Activated CD8-positive, alpha-beta memory T cell treated with anti-CD3 and anti-CD28 coated beads, Interleukin-2, amount 50 U/mL, for 1 hour (primary cell): ENCODE measurements around the gene COLEC12.
"Not testable (repeated sequence)": the region's sequence is repeated elsewhere in the genome, so short reads cannot be mapped to it uniquely, and the experiment has no call there.

Experiments
- DNase-seq: peaks from one replicate; pipeline ENCODE4 v3.0.0-alpha.2; 2020; ENCODE audit errors: extremely low read depth

Gene COLEC12

GRCh38 chr18:326846-327245, 173.7 kb downstream of the COLEC12 start:
- no peak for DNase-seq

DNA sequence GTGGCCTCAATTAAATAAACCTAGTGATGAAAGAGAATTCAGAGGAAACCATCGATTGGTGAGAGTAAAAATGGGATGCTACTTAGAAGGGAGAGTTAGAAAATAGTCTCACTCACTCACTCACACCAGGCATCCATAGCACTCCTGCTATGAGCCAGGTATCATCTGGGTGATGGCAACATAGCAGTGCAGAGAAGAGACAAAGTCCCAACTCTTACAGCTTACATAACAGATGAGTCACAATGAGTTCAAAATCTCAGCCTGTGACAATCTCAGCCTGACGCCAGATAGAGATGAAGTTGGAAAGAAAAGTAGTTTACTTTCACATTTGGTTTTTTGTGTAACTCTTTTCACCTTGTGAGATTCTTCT, 177.3 kb downstream of the COLEC12 start:
- no peak for DNase-seq

DNA sequence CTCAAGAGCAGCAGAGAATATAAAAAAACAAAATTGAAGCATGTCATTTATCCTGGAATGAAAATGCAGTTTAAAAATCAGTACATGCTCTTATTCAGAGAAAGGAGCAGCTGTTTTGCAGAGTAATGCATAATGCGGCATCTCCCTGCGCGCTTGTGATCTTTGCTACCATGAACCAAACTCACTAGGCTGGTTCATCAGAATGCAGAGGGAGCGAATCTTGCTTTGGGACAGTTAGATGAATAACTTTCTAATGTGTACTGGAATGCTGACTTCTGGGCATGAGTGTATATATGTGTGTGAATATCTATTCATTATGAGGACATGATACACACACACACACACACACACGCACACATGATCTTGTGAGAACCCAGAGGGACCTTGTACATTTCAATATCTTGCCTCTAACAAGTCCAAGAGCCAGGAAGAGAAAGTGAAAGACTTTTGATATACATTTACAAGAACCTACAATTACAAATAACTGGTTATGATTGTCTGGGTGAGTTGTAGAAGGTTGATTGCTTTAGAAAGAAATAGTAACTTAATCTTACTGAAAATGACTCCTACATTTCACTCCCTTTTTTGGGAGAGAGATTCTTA, 178.5 kb downstream of the COLEC12 start:
- no peak for DNase-seq

- DNase-seq: no peak
Measured at GRCh38 chr18:320155-320554, 180.3 kb downstream of the COLEC12 start.

GRCh38 chr18:319720-320119, 180.8 kb downstream of the COLEC12 start:
- DNase-seq: no peak

GRCh38 chr18:318791-319291, 181.7 kb downstream of the COLEC12 start:
- DNase-seq: no peak

DNA sequence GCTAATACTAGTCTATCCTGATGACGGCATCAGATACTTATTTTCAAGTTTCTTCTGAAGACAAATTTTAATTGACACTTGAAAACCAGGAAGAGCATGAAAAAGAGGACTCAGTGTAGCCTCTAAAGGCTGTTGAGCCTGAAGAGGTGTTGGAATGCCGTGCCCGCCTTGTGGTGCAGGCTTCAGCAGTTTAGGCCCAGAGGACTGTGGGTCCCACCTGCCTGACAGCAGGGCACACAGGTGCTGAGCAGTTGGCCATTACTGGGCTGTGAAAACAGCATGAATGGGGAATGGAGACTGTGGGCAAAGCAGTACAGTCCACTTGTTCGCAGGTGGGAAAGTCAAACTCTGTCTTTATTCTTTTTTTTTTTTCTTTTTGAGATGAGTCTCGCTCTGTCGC, 182.9 kb downstream of the COLEC12 start:
- DNase-seq: no peak

GRCh38 chr18:316393-316792, 184.1 kb downstream of the COLEC12 start:
- DNase-seq: no peak

DNA sequence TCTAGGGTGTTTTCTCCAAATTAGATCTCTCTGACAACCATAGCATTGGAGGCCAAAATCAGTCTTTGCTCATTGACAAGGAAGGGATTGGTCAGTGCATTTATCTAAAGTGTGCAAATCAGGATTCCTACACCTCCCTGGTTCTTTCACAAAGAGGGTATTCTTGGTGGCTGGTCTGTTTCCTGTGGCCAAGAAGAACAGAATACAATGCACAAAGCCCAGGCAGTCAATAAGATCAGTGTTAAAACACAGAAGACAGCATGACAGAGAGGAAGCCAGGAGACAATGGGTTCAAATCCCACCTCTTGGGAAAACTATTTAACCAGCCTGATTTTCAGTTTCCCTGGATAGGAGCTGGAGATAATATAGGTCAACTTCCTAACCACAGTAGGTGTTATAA, 186.6 kb downstream of the COLEC12 start:
- DNase-seq: no peak

DNA sequence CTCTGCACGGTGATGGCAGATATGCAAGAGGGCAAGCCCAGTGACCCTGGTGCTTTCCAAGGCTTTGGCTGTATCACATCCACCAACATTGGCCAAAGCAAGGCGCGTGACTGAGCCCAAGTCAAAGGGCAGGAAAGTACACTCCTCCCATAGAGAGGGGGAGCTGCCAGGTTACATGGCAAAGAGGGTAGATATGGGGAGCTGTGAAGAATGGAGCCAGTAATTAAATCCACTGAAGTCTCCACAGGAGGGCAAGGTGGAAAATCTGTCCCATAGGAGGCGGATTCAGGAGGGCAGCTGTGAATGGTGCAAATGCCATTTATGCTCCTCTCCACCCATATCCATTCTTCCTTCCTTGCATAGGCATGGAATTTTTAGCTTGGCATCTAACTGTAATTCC, 188.1 kb downstream of the COLEC12 start:
- DNase-seq: no peak

GRCh38 chr18:310042-310441, 190.5 kb downstream of the COLEC12 start:
- DNase-seq: no peak

DNA sequence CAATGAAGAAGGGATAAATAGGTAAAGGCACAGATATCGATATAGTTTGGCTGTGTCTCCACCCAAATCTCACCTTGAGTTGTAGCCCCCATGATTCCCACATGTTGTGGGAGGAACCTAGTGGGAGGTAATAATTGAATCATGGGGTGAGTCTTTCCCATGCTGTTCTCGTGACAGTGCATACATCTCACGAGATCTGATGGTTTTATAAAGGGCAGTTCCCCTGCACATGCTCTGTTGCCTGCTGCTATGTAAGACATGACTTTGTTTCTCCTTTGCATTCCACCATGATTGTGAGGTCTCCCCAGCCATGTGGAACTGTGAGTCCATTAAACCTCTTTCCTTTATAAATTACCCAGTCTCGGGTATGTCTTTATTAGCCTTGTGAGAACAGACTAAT, 192.4 kb downstream of the COLEC12 start:
- not testable (repeated sequence) for DNase-seq

DNA sequence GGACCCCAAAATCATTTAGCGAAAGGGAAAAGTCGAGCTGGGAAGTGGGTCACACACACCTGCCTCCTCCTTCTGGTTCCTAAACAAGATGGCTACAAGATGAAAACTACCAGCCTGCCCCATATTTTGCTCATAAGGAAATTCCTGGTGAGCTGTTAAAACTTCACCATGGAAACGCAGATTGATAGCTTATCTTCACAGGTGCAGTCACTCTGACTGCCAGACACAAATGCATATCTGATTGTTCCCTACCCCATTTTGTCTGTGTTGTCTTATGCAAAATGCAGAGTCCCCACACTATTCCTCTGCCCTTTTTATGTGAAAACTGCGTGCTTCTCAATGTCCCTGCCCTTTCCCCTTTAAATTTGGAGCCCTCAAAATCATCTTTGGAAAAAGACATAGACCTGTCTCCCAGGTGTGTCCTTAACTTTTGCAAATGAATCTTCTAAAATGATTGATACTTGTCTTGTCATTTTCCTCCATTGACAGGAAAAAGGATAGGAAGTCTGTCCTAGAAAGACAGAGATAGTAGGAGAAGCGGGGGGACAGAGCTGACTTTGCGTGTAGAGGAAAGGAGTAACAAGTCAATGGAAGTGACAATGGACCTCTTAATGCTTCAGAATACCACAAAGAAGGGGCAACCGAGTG, 193.8 kb downstream of the COLEC12 start:
- no peak for DNase-seq

DNA sequence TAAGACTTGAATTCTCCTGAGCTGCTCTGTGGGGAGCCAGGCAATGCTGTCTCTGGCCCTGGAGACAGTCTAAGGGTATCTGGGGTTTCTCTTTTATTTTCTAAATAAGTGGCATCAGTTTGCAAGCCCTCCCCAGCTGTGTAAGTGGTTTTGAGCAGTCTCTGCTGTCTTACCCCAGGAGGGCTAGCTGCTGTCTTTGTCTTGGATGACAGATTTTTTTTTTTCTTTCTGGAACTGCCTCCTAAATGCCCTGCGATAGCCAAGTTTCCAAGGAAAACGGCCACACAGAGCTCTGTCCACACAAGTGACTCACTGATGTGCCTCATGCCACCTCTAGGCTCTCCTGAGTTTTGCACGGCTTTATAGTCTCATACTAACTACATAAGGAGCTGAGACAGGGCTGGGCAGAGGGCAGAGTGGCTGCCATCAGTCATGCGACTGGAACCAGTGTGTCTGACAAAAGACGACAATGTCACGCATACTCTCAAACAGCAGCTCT, 195.4 kb downstream of the COLEC12 start:
- no peak for DNase-seq

GRCh38 chr18:303607-304006, 196.9 kb downstream of the COLEC12 start:
- no peak for DNase-seq

DNA sequence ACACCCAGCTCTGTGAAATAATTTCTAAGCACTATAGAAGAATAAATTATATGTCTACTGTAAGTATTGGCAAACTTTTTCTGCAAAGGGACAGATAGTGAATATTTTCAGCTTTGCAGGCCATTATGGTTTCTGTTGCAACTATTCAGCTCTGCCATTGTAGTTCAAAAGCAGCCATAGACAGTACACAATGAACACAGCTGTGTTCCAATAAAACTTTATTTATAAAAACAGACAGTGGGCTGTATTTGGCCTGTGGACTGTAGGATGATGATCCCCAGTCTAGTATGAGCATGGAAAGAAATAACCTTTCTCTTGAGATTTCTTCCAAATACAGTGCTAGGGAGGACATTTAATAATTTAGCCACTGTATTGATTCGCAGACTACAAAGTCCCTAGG, 197.5 kb downstream of the COLEC12 start:
- DNase-seq: no peak

GRCh38 chr18:302097-302496, 198.4 kb downstream of the COLEC12 start:
- no peak for DNase-seq

DNA sequence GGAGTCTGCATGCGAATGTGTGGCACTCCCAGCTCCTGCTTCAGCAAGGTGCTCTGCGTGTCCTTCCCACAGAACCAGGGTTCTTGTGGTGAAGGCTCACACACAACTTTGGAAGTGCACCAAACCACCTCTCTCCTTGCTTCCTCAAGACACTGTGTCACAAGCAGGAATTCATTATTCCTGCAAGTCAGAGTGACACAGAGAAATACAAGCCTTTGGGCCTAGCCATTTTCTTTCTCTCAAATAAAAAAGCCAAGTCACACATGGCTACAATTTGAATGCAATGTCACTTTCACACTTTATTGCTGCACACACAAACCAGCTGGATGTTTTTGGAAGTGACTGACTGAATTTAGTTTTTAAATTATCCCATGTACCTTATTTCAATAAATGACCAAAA, 202.6 kb downstream of the COLEC12 start:
- DNase-seq: no peak

DNA sequence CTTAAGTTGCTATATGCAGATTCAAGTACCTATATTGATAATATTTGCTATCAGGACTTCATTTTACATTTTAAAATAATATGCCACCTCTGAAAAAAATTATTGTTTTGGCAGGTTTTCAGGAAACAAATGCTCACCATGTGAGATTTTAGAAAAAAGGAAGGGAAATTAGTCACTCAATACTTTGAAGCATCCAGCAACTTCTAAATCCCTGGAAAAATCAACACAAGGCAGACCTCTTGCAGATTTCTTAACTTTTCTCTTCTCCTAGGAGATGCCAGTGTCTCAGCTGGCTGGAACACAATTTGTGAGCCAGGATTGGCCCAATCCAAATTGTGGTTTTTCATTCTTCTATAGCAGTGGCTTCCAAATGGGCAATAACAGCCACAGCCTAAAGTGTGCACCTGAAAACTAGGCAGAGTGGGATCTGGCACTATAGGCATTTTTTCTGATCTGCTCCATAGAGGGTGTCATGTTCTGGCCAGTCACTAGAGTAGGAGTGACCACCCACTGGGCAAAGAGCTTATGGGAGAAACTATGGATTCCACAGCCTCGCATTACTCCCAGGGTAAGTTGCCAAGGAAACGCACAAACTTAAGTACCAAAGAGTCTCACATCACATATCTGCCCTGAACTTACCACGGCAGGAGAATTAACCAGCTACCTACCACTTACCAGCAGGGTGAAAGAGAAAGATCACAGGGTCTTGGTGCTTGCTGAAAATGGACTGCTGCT, 204.6 kb downstream of the COLEC12 start:
- no peak for DNase-seq

- DNase-seq: no peak
Measured at GRCh38 chr18:294566-294965, 205.9 kb downstream of the COLEC12 start.

DNA sequence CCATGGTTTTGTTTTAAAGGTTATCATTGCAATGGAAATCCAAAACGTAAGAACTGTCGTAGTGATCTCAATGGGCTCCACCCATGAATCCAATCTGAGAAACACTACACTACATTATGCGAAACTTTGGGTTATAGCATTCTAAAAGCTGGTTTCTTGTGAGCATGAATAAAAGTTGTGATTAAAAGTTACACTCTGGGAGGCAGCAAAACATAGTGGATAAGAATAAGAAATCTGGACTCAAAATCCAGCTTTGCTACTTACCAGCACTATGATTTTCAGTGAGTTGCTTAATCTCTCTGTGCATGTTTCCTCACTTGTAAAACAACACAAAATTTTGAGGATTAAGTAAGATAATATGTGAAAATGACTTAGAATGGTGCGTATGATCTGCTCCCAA, 207.0 kb downstream of the COLEC12 start:
- DNase-seq: no peak

- DNase-seq: no peak
Measured at GRCh38 chr18:292271-292670, 208.2 kb downstream of the COLEC12 start.

- not testable (repeated sequence) for DNase-seq
Measured at GRCh38 chr18:289970-290369, 210.5 kb downstream of the COLEC12 start.
